IMR-90 (cell line): ENCODE results near the gene RNF225. TPM values are rescaled to one million over a fixed set of nuclear protein-coding genes. Genes with fewer than 3 reads are reported as not detected.

Experiments
- ATAC-seq: fragments of 200-7000 bp; cut with Tn5 transposase; 2 replicates; pipeline ENCODE4 v1.9.1; 2020; ENCODE audit warnings: low read depth, mild to moderate bottlenecking, moderate library complexity
- BruUV-seq: library from RNA; stranded (reverse); fragments of 400-500 nt; replicated peaks from 2 replicates; lab custom pipeline; 2021; lab: Mats Ljungman, UMichigan
- CTCF ChIA-PET: fragments of 300-600 bp; formaldehyde crosslinking; extraction: SDS; loops from one replicate; lab custom pipeline; 2021; ENCODE audit warnings: antibody characterized with exemption; lab: Yijun Ruan, JAX
- POLR2A ChIA-PET: fragments of 300-600 bp; sonication (Branson Sonifier 250); formaldehyde crosslinking; loops from one replicate; lab custom pipeline; 2022; ENCODE audit warnings: antibody characterized with exemption; ENCODE audit not compliant: unreplicated experiment; lab: Charles Lee
- DNase-seq: peaks from one replicate; pipeline ENCODE4 v3.0.0; 2013
- H2AFZ ChIP-seq: replicated peaks from 2 replicates; pipeline ENCODE3; 2013; ENCODE audit warnings: low read length, mild to moderate bottlenecking; ENCODE audit not compliant: poor library complexity
- H2AK5ac ChIP-seq: 2 replicates; pipeline ENCODE4 v1.6.1; 2013; ENCODE audit warnings: low read depth, low read length, inconsistent platforms
- H2AK9ac ChIP-seq: replicated peaks from 2 replicates; pipeline ENCODE3; 2013; ENCODE audit warnings: mild to moderate bottlenecking, low read depth, low read length, moderate library complexity; ENCODE audit not compliant: poor library complexity
- H2BK120ac ChIP-seq: 2 replicates; pipeline ENCODE4 v1.6.1; 2013; ENCODE audit warnings: low read depth, low read length, inconsistent platforms
- H2BK15ac ChIP-seq: 3 replicates; pipeline ENCODE4 v1.6.1; 2013; ENCODE audit warnings: low read depth, low read length, inconsistent platforms
- H2BK20ac ChIP-seq: 2 replicates; pipeline ENCODE4 v1.6.1; 2013; ENCODE audit warnings: low read depth, mild to moderate bottlenecking, inconsistent platforms, low read length, moderate library complexity
- H2BK5ac ChIP-seq: 2 replicates; pipeline ENCODE4 v1.6.1; 2013; ENCODE audit warnings: mild to moderate bottlenecking, low read depth, low read length, inconsistent platforms; ENCODE audit not compliant: poor library complexity, severe bottlenecking
- H3K14ac ChIP-seq: replicated peaks from 2 replicates; pipeline ENCODE4 v1.6.1; 2013; ENCODE audit warnings: low read depth, low read length, inconsistent platforms
- H3K18ac ChIP-seq: 2 replicates; pipeline ENCODE4 v1.6.1; 2013; ENCODE audit warnings: low read depth, low read length, control low read depth
- H3K23ac ChIP-seq: 2 replicates; pipeline ENCODE4 v1.6.1; 2013; ENCODE audit warnings: low read depth, low read length, inconsistent platforms
- H3K27ac ChIP-seq: 2 replicates; pipeline ENCODE4 v1.5.1; 2013; ENCODE audit warnings: mild to moderate bottlenecking, control low read depth, low read length; ENCODE audit not compliant: insufficient read depth
- H3K27me3 ChIP-seq: 2 replicates; pipeline ENCODE4 v1.6.1; 2013; ENCODE audit warnings: low read length; ENCODE audit not compliant: control insufficient read depth, insufficient read depth
- H3K36me3 ChIP-seq: 2 replicates; pipeline ENCODE4 v1.6.1; 2013; ENCODE audit warnings: low read length, mixed read lengths; ENCODE audit not compliant: control insufficient read depth, insufficient read depth
- H3K4ac ChIP-seq: 2 replicates; pipeline ENCODE4 v1.6.1; 2013; ENCODE audit warnings: low read depth, low read length, inconsistent platforms
- H3K4me1 ChIP-seq: 2 replicates; pipeline ENCODE4 v1.6.1; 2013; ENCODE audit warnings: low read length, mixed read lengths; ENCODE audit not compliant: control insufficient read depth, insufficient read depth
- H3K4me2 ChIP-seq: 2 replicates; pipeline ENCODE4 v1.6.1; 2013; ENCODE audit warnings: low read depth, mild to moderate bottlenecking, control low read depth, low read length, moderate library complexity
- H3K4me3 ChIP-seq: 2 replicates; pipeline ENCODE4 v1.5.1; 2013; ENCODE audit warnings: low read depth, mild to moderate bottlenecking, control low read depth, low read length, moderate library complexity; ENCODE audit not compliant: insufficient read depth
- H3K56ac ChIP-seq: 2 replicates; pipeline ENCODE4 v1.6.1; 2013; ENCODE audit warnings: low read length, inconsistent platforms; ENCODE audit not compliant: insufficient read depth; ENCODE audit errors: extremely low read depth
- H3K79me1 ChIP-seq, 2 experiments: 2 replicates each; pipeline ENCODE4 v1.6.1; 2013; ENCODE audit warnings: low read length in 2 of 2, inconsistent platforms in 1 of 2, low read depth in 1 of 2
- H3K9ac ChIP-seq: 2 replicates; pipeline ENCODE4 v1.6.1; 2013; ENCODE audit warnings: low read depth, low read length, control low read depth
- H3K9me1 ChIP-seq: 2 replicates; pipeline ENCODE4 v1.6.1; 2013; ENCODE audit warnings: low read length, inconsistent platforms; ENCODE audit not compliant: insufficient read depth
- H3K9me3 ChIP-seq: 2 replicates; pipeline ENCODE4 v1.6.1; 2013; ENCODE audit warnings: low read length; ENCODE audit not compliant: control insufficient read depth, insufficient read depth
- H4K20me1 ChIP-seq: 2 replicates; pipeline ENCODE4 v1.6.1; 2013; ENCODE audit warnings: low read length, inconsistent platforms; ENCODE audit not compliant: insufficient read depth
- H4K5ac ChIP-seq: 2 replicates; pipeline ENCODE4 v1.6.1; 2013; ENCODE audit warnings: mild to moderate bottlenecking, low read depth, low read length, control low read depth
- H4K8ac ChIP-seq, 2 experiments: 2 replicates each; pipeline ENCODE4 v1.6.1; 2013; ENCODE audit warnings: low read depth in 2 of 2, low read length in 2 of 2, control low read depth in 1 of 2, inconsistent platforms in 1 of 2
- H4K91ac ChIP-seq: 2 replicates; pipeline ENCODE4 v1.6.1; 2013; ENCODE audit warnings: low read depth, low read length, inconsistent platforms; ENCODE audit not compliant: insufficient read depth
- BHLHE40 ChIP-seq: fragments of 150-350 bp; IDR thresholded peaks from 2 replicates; pipeline ENCODE4 v1.6.1; 2016; ENCODE audit warnings: mild to moderate bottlenecking, low read depth, low read length
- CEBPB ChIP-seq: IDR thresholded peaks from 2 replicates; pipeline ENCODE4 v1.6.1; 2012; ENCODE audit warnings: low read depth, low read length, improper control_type of control experiment
- CHD1 ChIP-seq: IDR thresholded peaks from 2 replicates; pipeline ENCODE4 v1.6.1; 2012; ENCODE audit warnings: low read depth, low read length, improper control_type of control experiment
- CTCF ChIP-seq: conservative IDR thresholded peaks from 2 replicates; pipeline ENCODE4 v1.5.1; 2012; ENCODE audit warnings: mild to moderate bottlenecking, low read depth, low read length, improper control_type of control experiment
- FOS ChIP-seq: fragments of 150-350 bp; IDR thresholded peaks from 2 replicates; pipeline ENCODE4 v1.6.1; 2016; ENCODE audit warnings: low read depth, low read length
- MAFK ChIP-seq: IDR thresholded peaks from 2 replicates; pipeline ENCODE4 v1.6.1; 2012; ENCODE audit warnings: low read depth, low read length, improper control_type of control experiment
- MXI1 ChIP-seq: IDR thresholded peaks from 2 replicates; pipeline ENCODE4 v1.6.1; 2012; ENCODE audit warnings: low read depth, mild to moderate bottlenecking, low read length, moderate library complexity, borderline replicate concordance
- NFE2L2 ChIP-seq: fragments of 150-350 bp; IDR thresholded peaks from 2 replicates; pipeline ENCODE4 v1.6.1; 2016; ENCODE audit warnings: low read depth, mild to moderate bottlenecking, low read length
- RCOR1 ChIP-seq: IDR thresholded peaks from 2 replicates; pipeline ENCODE4 v1.6.1; 2012; ENCODE audit warnings: mild to moderate bottlenecking, low read length, improper control_type of control experiment; ENCODE audit not compliant: insufficient replicate concordance
- RFX5 ChIP-seq: IDR thresholded peaks from 2 replicates; pipeline ENCODE4 v1.8.0; 2012; ENCODE audit warnings: low read depth, mild to moderate bottlenecking, low read length, moderate library complexity
- SMC3 ChIP-seq: fragments of 150-350 bp; IDR thresholded peaks from 2 replicates; pipeline ENCODE4 v1.6.1; 2016; ENCODE audit warnings: low read depth, mild to moderate bottlenecking, antibody characterized with exemption, low read length, moderate library complexity
- WGBS, 2 experiments: methylation state at CpG; one replicate each; pipeline versions ENCODE4 v1.1.5 to v1.1.7; 2013; ENCODE audit warnings: missing lambda C conversion rate in 2 of 2; ENCODE audit not compliant: insufficient read length in 1 of 2; ENCODE audit errors: extremely low coverage in 2 of 2; 5-methylcytosine and 5-hydroxymethylcytosine counted together
- dilution Hi-C: fragments of 300-500 bp; cut with HindIII; formaldehyde crosslinking; loops from one replicate; pipeline ENCODE4 v1.14.3; 2018; ENCODE audit warnings: low sequenced_read_pairs; ENCODE audit not compliant: unreplicated experiment
- in situ Hi-C: fragments of 300-500 bp; cut with MboI; formaldehyde crosslinking; loops from 3 replicates; pipeline ENCODE4 v1.14.3; 2019; ENCODE audit warnings: low sequenced_read_pairs, inconsistent platforms, mixed read lengths
- intact Hi-C: fragments of 100-400 bp; cut with micrococcal nuclease; formaldehyde crosslinking; loops from 2 replicates; pipeline ENCODE4 v1.10.0; 2022
- polyA plus RNA-seq, 3 experiments: library from polyadenylated mRNA; depleted of rRNA; stranded (reverse); fragments of >200 nt; gene quantifications; 2 replicates each; pipeline ENCODE4 v1.2.3, GENCODE V29; 2012; ENCODE audit warnings: low replicate concordance in 1 of 3
- total RNA-seq: library from RNA; depleted of rRNA; stranded (reverse); fragments of >200 nt; gene quantifications from 2 replicates; pipeline ENCODE4 v1.2.3, GENCODE V29; 2012
- TF ChIP-seq, protein P1 (sequence below): fragments of 150-350 bp; IDR thresholded peaks from 2 replicates; pipeline ENCODE4 v1.6.1; 2016; ENCODE audit warnings: low read depth, mild to moderate bottlenecking, low read length, moderate library complexity, borderline replicate concordance
- TF ChIP-seq, protein P2 (sequence below): fragments of 150-350 bp; IDR thresholded peaks from 2 replicates; pipeline ENCODE4 v1.6.1; 2017; ENCODE audit warnings: mild to moderate bottlenecking, antibody characterized with exemption, low read length, low read depth

RNF225 gene
- total and polyA plus RNA-seq, 2 of the 4 experiments (the other 2 are of a cell fraction): 0.10 TPM; not detected in 1

DNA sequence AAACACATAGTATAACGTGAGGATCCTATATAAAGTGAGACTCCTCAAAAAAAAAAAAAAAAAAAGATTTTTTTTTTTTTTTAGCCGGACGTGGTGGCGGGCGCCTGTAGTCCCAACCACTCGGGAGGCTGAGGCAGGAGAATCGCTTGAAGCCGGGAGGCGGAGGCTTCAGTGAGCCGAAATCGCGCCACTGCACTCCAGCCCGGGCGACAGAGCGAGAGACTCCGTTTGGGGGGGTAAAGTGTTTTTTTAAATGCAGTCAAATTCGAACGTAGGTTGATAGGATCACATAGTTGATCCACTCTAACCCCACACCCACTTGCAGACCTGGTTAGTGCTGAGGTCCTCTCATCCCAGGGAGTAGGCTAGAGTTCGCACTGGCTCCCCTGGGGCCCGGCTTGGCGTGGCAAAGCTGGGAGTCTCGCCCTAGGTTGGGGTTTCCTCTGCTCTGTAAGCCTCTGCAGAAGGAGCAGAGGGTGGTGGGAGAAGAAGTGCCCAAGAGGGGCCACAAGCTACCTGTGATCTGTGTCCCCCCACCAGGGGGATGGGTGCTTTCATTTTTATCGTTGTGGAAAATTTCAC lies 6.5 kb downstream of the RNF225 start:
- no peaks in the 10 kb centered on the region for H3K9me3 ChIP-seq
- no peak overlapping the region for H3K9ac ChIP-seq
- H2BK5ac ChIP-seq: no peak overlapping the region
- H3K14ac ChIP-seq: no peak overlapping the region
- WGBS, 2 experiments: no CpG with 5 or more reads among the region's 23 CpGs
- DNase-seq (no peak), ATAC-seq (no peak)
- H3K4ac ChIP-seq: no peak overlapping the region
- no peak overlapping the region for H4K8ac ChIP-seq
- CTCF ChIA-PET: no interaction called here
- H3K4me2 ChIP-seq: peak overlapping the region; percentile 81
- no peak overlapping the region for H4K91ac ChIP-seq
- in situ Hi-C loops: no loop called here
- no peak overlapping the region for H3K23ac ChIP-seq
- intact Hi-C loops: no loop called here
- H3K79me1 ChIP-seq: peaks cover 7 to 18% of the 10 kb centered on the region in 2 experiments; a peak in 3 of 4 replicates
- H3K27me3 ChIP-seq: no peaks in the 10 kb centered on the region
- H2AFZ ChIP-seq: peak overlapping the region; percentile 71
- H3K18ac ChIP-seq: no peak overlapping the region
- BruUV-seq: no TSS peak
- dilution Hi-C loops: no loop called here
- H3K27ac ChIP-seq: no peak overlapping the region
- POLR2A ChIA-PET: no interaction called here
- no peak overlapping the region for H2AK5ac ChIP-seq
- no peak overlapping the region for H2BK15ac ChIP-seq
- peak overlapping the region; percentile 66 for H3K4me3 ChIP-seq
- peaks cover 5% of the 10 kb centered on the region for H3K9me1 ChIP-seq
- peaks cover 5% of the 10 kb centered on the region for H3K4me1 ChIP-seq
- peak overlapping the region; percentile 52 for H2AK9ac ChIP-seq
- H3K56ac ChIP-seq: no peak overlapping the region
- no peak overlapping the region for H2BK120ac ChIP-seq
- no peak for TF ChIP-seq BHLHE40
- TF ChIP-seq MAFK: no peak
- TF ChIP-seq, protein P1, sequence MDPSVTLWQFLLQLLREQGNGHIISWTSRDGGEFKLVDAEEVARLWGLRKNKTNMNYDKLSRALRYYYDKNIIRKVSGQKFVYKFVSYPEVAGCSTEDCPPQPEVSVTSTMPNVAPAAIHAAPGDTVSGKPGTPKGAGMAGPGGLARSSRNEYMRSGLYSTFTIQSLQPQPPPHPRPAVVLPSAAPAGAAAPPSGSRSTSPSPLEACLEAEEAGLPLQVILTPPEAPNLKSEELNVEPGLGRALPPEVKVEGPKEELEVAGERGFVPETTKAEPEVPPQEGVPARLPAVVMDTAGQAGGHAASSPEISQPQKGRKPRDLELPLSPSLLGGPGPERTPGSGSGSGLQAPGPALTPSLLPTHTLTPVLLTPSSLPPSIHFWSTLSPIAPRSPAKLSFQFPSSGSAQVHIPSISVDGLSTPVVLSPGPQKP: no peak
- TF ChIP-seq CTCF: no peak
- TF ChIP-seq, protein P2, sequence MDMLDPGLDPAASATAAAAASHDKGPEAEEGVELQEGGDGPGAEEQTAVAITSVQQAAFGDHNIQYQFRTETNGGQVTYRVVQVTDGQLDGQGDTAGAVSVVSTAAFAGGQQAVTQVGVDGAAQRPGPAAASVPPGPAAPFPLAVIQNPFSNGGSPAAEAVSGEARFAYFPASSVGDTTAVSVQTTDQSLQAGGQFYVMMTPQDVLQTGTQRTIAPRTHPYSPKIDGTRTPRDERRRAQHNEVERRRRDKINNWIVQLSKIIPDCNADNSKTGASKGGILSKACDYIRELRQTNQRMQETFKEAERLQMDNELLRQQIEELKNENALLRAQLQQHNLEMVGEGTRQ: no peak
- TF ChIP-seq SMC3: no peak
- no peak for TF ChIP-seq RFX5
- TF ChIP-seq CHD1: no peak
- no peak for TF ChIP-seq MXI1
- TF ChIP-seq CEBPB: no peak
- TF ChIP-seq RCOR1: no peak
- TF ChIP-seq FOS: no peak
- no peak for TF ChIP-seq NFE2L2
- no peak overlapping the region for H2BK20ac ChIP-seq
- H3K36me3 ChIP-seq: no peaks in the 10 kb centered on the region
- no peak overlapping the region for H4K5ac ChIP-seq
- H4K20me1 ChIP-seq: no peaks in the 10 kb centered on the region; the same call in 1 of the 2 replicates
